Urothelium cell line (cell line): ENCODE results near the gene SYNE2.

ENCODE experiments used
- DNase-seq: peaks from one replicate; pipeline ENCODE4 v3.0.0; 2011; ENCODE audit warnings: low spot score, mixed read lengths
- FAIRE-seq: peaks from 2 replicates; lab custom pipeline; 2011; peaks lifted over from hg19 to GRCh38; lab: Jason Lieb, UNC

Gene SYNE2

GRCh38 chr14:64233531-64234190 lies 380.9 kb downstream of the SYNE2 start:
- DNase-seq = no peak
- FAIRE-seq = peak; percentile 74

DNA sequence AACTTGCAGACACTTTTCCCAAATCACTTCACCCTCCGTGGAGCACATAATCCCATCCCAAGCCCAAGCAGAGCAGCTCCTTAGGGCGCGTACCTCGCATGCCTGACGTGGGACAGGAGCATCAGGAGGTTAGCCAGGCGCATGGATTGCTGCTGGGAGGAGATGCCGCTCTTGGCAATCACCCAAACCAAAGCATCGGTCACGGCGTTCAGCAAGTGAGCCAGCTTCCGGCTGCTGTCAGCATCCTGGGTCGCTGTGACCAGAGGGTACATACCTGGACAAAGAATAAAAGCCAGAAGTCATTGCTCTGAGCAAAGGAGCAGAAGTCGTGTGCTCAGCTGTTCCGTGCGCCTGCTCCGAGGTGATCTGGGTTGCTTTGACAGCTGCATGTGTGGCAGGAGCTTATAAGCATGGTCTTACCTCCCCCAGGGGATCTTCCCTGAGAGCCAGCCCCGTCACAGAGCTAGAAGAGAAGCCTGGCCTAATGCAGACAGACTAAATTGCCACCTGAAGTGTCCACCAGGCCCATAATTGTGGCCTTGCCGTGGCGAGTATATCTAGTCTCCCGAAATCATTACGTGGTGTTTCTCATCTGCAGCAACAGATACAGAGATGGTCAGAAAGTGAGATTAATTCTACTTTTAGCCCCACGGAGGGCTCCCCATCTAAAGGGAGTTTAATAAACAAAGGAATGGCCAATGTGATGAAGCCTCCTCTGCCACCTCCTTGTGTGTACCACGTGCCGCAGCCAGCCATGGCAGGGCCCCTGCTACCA lies 382.3 kb downstream of the SYNE2 start:
- FAIRE-seq = peak; percentile 83

GRCh38 chr14:64235652-64236640 lies 383.1 kb downstream of the SYNE2 start:
- DNase-seq (no peak), FAIRE-seq (no peak)

More for the DNA sequence above, 382.3 kb downstream of the SYNE2 start:
- DNase-seq = peak; percentile 79

DNA sequence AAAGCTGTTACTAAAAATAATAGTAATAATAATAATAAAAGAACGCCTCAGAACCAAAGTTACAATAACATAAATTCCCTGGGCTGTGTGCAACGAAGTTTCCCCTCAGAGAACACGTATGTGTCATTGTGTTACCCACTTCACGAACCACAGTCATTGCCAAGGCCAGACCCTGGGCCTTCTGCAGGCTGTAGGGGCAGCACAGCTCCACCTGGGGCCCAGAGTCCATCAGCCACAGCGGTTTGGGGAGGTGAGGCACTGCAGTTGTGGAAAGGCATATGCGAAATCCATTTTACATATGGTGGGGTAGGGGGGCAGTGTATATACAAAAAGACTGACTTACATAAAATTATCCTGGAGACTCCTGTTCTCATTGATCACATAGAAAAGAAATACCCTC lies 385.2 kb downstream of the SYNE2 start:
- FAIRE-seq = peak; percentile 27
- DNase-seq = no peak

- FAIRE-seq (no peak), DNase-seq (no peak)
These were observed 385.8 kb downstream of the SYNE2 start for GRCh38 chr14:64238631-64239030.

DNA sequence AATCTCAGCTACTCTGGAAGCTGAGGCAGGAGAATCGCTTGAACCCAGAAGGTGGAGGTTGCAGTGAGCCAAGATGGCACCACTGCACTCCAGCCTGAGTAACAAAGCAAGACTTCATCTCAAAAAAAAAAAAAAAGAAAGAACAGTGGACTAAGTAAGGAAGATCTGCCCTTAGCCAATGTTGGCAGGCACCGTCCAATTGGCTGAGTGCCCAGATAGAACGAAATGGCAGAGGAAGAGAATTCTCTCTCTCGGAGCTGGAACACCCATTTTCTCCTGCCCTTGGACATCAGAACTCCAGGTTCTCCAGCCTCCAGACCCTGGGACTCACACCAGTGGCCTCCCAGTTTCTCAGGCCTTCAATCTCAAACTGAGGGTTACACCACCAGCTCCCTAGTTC lies 391.5 kb downstream of the SYNE2 start:
- DNase-seq (no peak), FAIRE-seq (no peak)

DNA sequence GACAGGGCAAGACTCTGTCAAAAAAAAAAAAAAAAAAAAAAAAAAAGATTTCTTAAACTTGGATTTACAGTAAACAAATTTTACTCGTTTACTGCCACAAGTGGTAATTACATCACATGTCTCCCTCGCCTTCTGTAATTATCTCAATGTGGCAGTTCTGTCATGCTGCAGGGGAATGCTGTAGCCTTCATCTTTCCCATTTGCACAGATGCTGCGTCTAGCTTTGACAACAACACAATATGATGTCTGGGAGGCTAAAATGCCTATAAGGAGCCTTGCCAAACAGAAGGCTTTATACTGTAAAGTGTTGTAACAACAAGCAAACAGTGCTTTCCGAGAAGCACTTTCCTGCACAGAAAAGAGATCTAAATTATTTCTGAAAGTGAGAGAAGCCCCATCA lies 392.7 kb downstream of the SYNE2 start:
- FAIRE-seq (no peak), DNase-seq (no peak)

- DNase-seq = no peak
- FAIRE-seq = no peak
These were observed 393.9 kb downstream of the SYNE2 start for GRCh38 chr14:64246688-64247087.

DNA sequence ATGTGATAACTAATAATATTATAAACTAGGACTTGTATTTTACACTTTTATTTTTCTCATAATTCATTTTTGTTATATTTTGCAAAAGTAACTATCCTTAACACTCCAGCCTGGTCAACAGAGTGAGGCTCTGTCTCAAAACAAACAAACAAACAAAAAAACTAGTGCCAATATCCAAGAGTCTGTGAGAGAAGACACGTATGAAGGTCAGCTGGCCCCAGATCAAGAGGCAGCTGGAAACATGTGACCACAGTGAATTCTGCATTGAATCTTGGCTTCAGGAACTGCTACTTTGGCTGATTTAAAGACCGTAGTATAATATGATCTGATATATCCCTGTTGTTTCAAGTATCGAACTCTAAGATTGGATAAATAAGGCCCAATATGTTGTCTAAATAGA lies 394.4 kb downstream of the SYNE2 start:
- no peak for FAIRE-seq

GRCh38 chr14:64248689-64249088 lies 395.9 kb downstream of the SYNE2 start:
- DNase-seq (no peak), FAIRE-seq (peak; percentile 68)

More for the DNA sequence above, 394.4 kb downstream of the SYNE2 start:
- DNase-seq = no peak

DNA sequence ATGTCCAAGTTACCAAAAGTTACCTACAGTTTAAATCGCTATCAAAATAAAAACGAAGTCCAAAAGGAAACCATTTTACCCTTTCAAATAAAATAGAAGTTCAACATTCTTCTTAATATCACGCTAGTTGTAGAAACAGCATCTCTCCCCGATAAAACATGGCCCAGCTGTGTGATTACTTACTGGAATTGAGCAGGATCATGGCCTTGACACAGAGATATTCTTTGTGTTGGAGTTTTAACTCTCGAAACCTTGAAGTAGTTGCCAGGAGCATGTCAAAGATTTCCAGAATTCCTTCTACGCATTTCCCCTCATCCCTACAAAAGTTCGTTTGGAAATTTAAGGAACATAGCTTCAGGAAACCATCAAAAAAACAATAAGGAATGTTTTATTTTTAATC lies 396.6 kb downstream of the SYNE2 start:
- DNase-seq (no peak), FAIRE-seq (no peak)

- DNase-seq (no peak), FAIRE-seq (peak; percentile 82)
These were observed 400.9 kb downstream of the SYNE2 start for GRCh38 chr14:64253672-64254071.

- peak; percentile 67 for FAIRE-seq
These were observed 403.0 kb downstream of the SYNE2 start for GRCh38 chr14:64255756-64256155.

DNA sequence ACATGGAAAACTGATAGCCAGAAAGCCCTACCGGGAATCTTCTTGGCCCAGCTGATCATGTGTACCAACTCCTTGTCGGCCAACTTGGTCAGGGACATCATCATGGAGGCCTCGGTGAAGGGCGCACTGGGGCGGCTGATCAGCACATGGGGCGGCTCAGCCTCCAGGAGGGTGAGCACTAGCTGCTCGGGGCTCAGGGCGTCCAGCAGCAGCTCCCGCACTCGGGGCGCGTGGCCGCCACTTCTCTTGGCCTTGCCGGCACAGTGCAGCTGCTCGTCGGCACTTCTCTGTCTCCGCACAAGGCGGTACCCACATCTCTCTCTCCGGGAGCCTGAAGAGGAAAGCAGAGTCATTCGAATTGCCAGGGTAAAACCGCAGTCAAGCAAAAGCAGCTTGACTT lies 407.6 kb downstream of the SYNE2 start:
- FAIRE-seq = peak; percentile 53

More at GRCh38 chr14:64255756-64256155, 403.0 kb downstream of the SYNE2 start:
- no peak for DNase-seq

DNA sequence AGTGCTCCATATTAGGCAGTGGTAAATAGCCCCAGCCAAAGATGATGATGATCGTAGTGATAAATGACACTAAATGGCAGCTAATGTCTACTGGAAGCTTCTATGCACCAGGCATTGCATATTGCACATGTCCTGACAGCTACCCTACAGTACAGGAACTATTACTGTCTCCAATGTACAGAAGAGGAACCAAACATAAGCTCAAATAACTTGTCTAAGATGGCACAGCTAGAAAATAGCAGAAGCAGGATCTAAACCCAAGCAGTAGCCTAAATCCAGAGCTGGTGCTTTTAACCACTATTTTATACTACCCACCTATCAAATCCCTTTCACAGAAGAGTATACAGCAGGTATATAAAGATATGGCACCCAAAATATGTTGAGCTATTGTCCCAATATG lies 412.4 kb downstream of the SYNE2 start:
- FAIRE-seq = peak; percentile 87
- no peak for DNase-seq

More for the DNA sequence above, 407.6 kb downstream of the SYNE2 start:
- no peak for DNase-seq

GRCh38 chr14:64266239-64266638 lies 413.4 kb downstream of the SYNE2 start:
- FAIRE-seq = peak; percentile 89
- DNase-seq = no peak

DNA sequence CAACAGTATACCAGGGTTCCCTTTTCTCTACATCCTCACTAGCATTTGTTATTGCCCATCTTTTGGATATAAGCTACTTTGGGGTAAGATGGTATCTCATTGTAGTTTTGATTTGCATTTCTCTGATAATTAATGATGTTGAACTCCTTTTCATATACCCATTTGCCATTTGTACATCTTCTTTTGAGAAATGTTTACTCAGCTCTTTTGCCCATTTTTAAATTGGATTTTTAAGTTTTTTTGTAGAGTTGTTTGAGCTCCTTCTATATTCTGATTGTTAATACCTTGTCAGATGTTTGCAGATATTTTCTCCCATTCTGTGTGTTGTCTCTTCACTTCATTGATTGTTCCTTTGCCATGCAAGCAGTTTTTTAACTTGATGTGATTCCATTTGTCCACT lies 419.2 kb downstream of the SYNE2 start:
- FAIRE-seq (no peak), DNase-seq (no peak)
